D721Med (cell line): ENCODE data around the gene CSHL1.
"Not testable (repeated sequence)": the region's sequence is repeated elsewhere in the genome, so short reads cannot be mapped to it uniquely, and the experiment has no call there.

Experiments used
- DNase-seq: peaks from one replicate; pipeline ENCODE4 v3.0.0; 2011; ENCODE audit warnings: low spot score; ENCODE audit not compliant: insufficient read length
- FAIRE-seq: peaks from 2 replicates; lab custom pipeline; 2011; peaks lifted over from hg19 to GRCh38; lab: Jason Lieb, UNC
- TF ChIP-seq, protein P1 (sequence below): IDR thresholded peaks from 2 replicates; pipeline ENCODE4 v1.5.1; 2012; ENCODE audit warnings: mild to moderate bottlenecking, control low read depth; ENCODE audit not compliant: insufficient read depth; ENCODE audit errors: missing control alignments

Gene CSHL1

DNA sequence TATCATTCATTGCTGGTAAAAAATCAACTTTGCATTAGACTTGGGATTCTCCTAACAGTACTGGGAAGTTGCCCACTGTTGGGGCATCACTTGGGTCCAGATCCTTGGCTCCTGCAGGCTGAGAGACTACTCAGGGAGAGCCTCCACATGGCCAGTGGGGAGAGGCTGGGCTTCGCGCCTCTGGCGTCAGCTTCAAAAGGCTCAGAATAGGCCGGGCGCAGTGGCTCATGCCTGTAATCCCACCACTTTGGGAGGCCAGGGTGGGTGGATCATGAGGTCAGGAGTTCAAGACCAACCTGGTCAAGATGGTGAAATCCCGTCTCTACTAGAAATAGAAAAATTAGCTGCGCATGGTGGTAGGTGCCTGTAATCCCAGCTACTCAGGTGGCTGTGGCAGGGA is 3.4 kb upstream of the CSHL1 start:
- TF ChIP-seq, protein P1, sequence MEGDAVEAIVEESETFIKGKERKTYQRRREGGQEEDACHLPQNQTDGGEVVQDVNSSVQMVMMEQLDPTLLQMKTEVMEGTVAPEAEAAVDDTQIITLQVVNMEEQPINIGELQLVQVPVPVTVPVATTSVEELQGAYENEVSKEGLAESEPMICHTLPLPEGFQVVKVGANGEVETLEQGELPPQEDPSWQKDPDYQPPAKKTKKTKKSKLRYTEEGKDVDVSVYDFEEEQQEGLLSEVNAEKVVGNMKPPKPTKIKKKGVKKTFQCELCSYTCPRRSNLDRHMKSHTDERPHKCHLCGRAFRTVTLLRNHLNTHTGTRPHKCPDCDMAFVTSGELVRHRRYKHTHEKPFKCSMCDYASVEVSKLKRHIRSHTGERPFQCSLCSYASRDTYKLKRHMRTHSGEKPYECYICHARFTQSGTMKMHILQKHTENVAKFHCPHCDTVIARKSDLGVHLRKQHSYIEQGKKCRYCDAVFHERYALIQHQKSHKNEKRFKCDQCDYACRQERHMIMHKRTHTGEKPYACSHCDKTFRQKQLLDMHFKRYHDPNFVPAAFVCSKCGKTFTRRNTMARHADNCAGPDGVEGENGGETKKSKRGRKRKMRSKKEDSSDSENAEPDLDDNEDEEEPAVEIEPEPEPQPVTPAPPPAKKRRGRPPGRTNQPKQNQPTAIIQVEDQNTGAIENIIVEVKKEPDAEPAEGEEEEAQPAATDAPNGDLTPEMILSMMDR: no peak
- no peak for DNase-seq
- no peak for FAIRE-seq

DNA sequence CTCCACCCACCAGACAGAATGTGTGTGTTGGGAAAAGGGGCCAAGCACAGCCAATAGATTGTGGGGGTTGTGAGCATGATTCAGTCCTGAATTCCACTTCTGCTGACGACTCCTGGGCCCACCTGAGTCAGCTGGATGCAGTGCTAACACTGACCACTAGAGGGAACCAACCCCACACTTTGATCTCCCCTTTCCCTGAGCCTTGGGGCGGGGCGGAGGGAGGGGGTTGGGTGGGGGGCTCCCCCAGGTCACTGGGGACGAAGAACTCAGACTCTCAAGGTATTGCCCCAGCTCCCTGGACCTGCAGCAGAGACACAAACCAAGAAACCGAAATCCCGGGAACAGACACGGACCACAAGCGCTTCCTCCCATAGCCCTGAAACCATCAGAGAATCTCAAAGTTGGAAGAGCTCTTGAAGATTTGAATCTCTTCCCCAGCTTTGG is 621 bp upstream of the CSHL1 start:
- no peak for FAIRE-seq
- no peak for DNase-seq
- TF ChIP-seq, protein P1: peak; percentile 75

DNA sequence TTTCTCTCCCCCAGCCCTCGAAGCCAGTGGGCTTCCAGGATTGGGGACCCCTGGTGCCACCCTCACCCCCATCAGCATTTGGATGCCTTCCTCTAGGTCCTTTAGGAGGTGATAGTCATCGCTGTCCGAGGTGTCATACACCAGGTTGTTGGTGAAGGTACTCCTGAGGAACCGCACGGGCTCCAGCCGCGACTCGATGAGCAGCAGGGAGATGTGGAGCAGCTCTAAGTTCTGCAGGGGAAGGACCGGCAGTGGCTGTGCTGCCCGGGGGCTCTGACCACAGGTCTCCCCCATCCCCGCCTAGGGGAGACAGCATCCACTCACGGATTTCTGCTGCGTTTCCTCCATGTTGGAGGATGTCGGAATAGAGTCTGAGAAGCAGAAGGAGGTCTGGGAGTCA is 962 bp downstream of the CSHL1 start:
- FAIRE-seq: no peak
- no peak for DNase-seq
- TF ChIP-seq, protein P1: no peak

DNA sequence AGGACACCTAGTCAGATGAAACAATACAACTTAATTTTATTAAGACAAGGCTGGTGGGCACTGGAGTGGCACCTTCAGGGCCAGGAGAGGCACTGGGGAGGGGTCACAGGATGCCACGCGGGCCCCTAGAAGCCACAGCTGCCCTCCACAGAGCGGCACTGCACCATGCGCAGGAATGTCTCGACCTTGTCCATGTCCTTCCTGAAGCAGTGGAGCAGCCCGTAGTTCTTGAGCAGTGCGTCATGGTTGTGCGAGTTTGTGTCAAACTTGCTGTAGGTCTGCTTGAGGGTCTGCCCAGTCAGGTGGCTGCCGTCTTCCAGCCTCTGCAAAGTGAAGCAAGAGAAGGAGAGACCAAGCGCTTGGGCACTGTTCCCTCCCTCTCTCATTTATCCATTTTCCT is 1.5 kb downstream of the CSHL1 start:
- DNase-seq, FAIRE-seq: not testable (repeated sequence)

DNA sequence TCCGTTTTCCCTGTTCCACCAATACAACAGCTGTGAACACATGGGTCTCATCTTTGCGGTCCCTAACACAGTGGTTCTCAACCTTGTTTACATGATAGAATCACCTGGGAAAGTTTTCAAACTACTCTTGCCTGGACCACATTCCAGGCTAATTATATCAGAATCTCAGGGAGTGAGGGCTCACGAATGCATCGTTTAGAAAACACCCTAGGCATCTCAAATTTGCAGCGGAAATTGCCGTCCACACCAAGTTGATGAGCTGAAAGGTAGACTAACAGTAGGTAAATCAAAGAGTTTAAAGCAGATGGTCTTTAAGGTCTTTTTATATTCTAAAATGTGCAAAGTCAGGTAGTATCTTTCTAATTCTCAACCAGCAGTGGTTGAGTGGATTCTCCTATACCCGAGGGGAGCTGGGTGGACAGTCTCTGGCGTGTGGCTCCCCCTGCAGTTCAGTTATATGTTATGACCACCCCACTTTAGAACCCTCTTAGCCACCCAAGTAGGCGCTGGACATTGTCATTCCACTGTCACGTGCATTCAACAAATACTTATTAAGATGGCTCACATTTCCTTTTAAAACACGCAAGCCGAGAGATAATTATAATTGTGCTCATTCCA is 3.8 kb downstream of the CSHL1 start:
- TF ChIP-seq, protein P1: peak; percentile 45
- DNase-seq, FAIRE-seq: not testable (repeated sequence)

DNA sequence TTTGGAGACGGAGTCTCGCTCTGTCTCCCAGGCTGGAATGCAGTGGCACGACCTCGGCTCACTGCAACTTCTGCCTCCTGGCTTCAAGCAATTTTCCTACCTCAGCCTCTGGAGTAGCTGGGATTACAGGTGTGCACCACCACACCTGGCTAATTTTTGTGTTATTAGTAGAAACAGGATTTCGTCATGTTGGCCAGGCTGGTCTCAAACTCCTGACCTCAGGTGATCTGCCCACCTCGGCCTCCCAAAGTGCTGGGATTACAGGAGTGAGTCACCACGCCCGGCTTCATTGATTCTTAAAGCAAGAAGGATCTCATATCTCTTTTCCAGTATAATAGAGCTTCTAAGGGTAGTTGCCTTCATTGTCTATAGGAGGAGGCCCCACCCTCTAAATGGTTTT is 6.3 kb downstream of the CSHL1 start:
- not testable (repeated sequence) for DNase-seq, FAIRE-seq

DNA sequence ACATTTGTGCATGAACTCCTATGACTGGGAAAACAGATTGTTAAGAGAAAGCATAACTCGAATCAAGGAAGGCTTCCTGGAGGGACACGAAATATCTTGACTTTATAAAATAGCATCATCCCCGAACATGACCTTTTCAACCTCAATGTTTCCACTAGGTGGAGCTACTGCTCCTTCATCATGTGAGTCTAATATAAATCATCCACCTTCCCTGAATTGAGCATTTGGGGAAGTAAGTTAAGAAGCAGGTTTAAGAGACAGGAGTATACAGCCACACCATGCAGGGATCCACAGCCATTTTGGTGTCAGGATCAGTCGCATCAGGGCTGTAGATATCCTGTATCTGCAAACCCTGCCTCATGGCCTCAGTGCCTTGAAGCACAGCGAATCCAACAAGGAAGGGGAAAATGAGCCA is 7.3 kb downstream of the CSHL1 start:
- not testable (repeated sequence) for DNase-seq
- TF ChIP-seq, protein P1: peak; percentile 34
- peak; percentile 73 for FAIRE-seq

DNA sequence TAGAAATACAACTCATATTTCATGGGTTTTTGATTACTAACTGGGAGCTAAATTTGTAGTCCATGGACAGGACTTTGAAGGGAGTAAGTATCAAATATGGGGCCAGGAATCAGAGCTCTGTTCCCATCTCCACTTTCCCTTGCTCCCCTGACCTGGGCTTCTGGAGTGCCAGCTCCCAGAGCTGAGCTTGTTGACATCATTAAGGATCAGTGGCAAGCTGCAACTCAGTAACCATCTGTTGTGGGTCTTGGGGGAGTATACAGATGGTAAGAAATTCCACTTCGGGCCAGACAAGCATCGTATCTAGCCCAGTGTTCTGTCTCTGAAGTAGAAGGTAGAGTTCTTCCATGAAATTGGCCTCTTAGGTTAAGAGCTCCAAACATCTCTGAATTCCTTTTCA is 9.1 kb downstream of the CSHL1 start:
- DNase-seq, FAIRE-seq: not testable (repeated sequence)

DNA sequence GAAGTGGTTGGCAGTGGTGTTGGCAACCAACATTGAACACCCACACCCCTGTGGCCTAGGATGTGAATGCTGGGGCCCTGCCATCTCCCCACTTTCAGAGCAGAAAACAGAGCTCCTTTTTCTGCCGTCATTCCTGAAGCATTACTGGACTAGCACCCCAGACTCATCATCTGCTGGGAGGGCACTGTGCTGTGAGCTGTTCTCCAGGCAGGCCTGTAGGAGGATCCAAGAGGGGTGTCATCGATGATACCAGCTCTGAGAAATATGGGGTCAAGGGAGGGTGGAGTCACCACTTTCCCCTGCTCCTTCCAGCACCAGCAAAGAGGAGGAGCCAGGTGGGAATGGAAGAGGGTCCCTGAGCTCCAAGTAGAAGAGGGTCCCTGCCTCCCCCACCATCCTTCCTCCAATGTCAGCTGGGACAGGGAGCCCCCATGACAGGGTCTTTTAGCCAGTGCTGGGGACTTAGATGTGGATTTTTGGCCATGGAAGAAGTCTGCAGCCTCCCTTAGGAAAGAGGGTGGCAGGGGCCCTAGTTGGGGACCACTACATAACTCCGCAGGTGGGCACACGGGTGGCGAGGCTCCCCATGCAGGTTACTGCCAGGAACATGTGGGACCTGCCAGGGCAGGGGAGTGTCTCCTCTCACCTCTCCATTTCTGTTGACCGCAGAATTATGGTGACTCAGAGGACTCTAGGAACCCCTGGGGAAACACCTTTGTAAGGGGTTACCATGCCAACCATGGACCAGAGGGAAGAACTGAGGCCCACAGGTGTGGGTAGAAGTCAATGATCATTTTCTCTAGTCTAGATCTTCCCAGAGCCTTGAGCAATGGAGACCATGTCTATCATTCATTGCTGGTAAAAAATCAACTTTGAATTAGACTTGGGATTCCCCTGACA is 11.9 kb downstream of the CSHL1 start:
- DNase-seq, FAIRE-seq: not testable (repeated sequence)

DNA sequence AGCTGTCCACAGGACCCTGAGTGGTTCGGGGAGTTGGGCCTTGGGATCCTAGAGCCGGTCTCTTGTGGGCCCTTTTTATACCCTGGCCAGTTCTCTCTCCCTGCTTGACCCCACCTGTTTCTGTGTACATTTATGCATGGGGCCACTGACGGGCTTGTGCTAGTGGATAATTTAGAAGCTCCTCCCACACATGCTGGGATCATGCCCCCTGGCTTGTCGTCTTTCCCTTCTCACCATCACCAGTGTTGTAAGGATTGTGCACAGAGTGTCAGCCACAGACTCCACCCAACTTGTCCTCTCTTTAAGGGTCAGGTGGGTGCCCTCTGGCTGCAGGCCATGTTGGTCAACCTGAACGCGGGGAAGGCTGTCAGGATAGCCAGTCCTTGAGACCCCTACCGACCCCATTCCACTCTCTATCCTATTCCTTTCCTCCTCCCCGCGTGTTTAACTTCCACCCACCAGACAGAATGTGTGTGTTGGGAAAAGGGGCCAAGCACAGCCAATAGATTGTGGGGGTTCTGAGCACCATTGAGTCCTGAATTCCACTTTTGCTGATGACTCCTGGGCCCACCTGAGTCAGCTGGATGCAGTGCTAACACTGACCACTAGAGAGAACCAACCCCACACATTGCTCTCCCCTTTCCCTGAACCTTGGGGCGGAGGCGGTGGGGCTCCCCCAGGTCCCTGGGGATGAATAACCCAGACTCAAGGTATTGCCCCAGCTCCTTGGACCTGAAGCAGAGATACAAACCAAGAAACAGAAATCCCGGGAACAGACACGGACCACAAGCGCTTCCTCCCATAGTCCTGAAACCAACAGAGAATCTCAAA is 14.3 kb downstream of the CSHL1 start, which contains the start of gene CSH1:
CSH1 (minus strand) TSS at position 51 of the 831 bp plus-strand sequence. CDS start 63 bp downstream, outside the sequence.
- not testable (repeated sequence) for FAIRE-seq, DNase-seq

DNA sequence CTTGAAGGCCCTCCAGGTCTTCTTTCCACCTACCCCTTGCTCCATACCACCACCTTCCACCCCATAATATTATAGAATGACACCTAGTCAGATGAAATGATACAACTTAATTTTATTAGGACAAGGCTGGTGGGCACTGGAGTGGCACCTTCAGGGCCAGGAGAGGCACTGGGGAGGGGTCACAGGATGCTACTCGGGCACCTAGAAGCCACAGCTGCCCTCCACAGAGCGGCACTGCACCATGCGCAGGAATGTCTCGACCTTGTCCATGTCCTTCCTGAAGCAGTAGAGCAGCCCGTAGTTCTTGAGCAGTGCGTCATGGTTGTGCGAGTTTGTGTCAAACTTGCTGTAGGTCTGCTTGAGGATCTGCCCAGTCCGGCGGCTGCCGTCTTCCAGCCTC is 16.2 kb downstream of the CSHL1 start:
- not testable (repeated sequence) for FAIRE-seq

DNA sequence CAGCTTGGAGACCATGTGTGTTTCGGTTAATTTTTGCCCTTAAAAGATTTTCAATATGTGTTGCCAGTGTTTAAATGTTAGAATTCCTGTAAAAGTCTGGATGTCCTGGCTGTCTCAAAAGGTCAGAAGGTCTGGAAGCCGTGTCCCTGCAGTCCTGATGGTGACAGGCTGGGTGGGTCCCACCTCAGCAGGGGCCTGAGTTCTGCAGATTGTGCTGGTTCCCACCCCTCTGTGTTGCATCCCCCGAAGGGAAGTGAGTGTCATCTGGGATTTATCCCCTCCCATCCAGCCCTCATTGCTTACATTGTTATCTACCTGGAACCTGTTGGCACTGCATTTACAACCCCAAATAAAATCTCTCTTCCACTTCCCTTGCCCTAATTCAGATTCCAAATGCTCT is 17.0 kb downstream of the CSHL1 start:
- FAIRE-seq, DNase-seq: not testable (repeated sequence)

More for the DNA sequence above, 16.2 kb downstream of the CSHL1 start:
- not testable (repeated sequence) for DNase-seq
